VCaP (cell line): ENCODE results near the gene SLC12A1.

Experiments
- H3K27ac ChIP-seq: fragments of 450-650 bp; 2 replicates; pipeline ENCODE4 v1.5.1; 2017
- CTCF ChIP-seq: fragments of 450-650 bp; conservative IDR thresholded peaks from 2 replicates; pipeline ENCODE4 v1.5.1; 2017; ENCODE audit warnings: mild to moderate bottlenecking, moderate library complexity

SLC12A1 gene

GRCh38 chr15:48242015-48242414 lies 35.9 kb downstream of the SLC12A1 start:
- H3K27ac ChIP-seq, result no peak overlapping the region
- no peak for TF ChIP-seq CTCF

- H3K27ac ChIP-seq, result no peak overlapping the region
- TF ChIP-seq CTCF, result no peak
Measured at GRCh38 chr15:48242535-48242934, 36.4 kb downstream of the SLC12A1 start.

GRCh38 chr15:48244921-48245320 lies 38.8 kb downstream of the SLC12A1 start:
- TF ChIP-seq CTCF, result no peak
- no peak overlapping the region for H3K27ac ChIP-seq

GRCh38 chr15:48248414-48248813 lies 42.3 kb downstream of the SLC12A1 start:
- no peak for TF ChIP-seq CTCF
- H3K27ac ChIP-seq, result no peak overlapping the region

- peak; percentile 85 for TF ChIP-seq CTCF
- no peak overlapping the region for H3K27ac ChIP-seq
Measured at GRCh38 chr15:48250640-48251076, 44.6 kb downstream of the SLC12A1 start.

- no peak overlapping the region for H3K27ac ChIP-seq
- TF ChIP-seq CTCF, result no peak
Measured at GRCh38 chr15:48253172-48253571, 47.1 kb downstream of the SLC12A1 start.

- TF ChIP-seq CTCF, result no peak
- no peak overlapping the region for H3K27ac ChIP-seq
Measured at GRCh38 chr15:48265135-48265534, 59.0 kb downstream of the SLC12A1 start.
